HG03095 (cell line): ENCODE data around the gene PDGFB.

Experiments
- ATAC-seq: cut with Tn5 transposase; IDR thresholded peaks from one replicate; pipeline ENCODE4 v1.9.1; 2021; ENCODE audit warnings: moderate library complexity; ENCODE audit not compliant: unreplicated experiment

The PDGFB gene

GRCh38 chr22:39176714-39177455 is 67.9 kb downstream of the PDGFB start:
- no peak for ATAC-seq

GRCh38 chr22:39176143-39176713 is 68.6 kb downstream of the PDGFB start:
- no peak for ATAC-seq

GRCh38 chr22:39175353-39176142 is 69.2 kb downstream of the PDGFB start:
- ATAC-seq: no peak

- no peak for ATAC-seq
Measured at GRCh38 chr22:39174498-39175352, 70.1 kb downstream of the PDGFB start.

- ATAC-seq: no peak
Measured at GRCh38 chr22:39173787-39174497, 70.8 kb downstream of the PDGFB start.
